ENCODE results near the gene CEMP1.
"Not testable (repeated sequence)": the region's sequence is repeated elsewhere in the genome, so short reads cannot be mapped to it uniquely, and the experiment has no call there.

GRCh38 chr16:2543771-2544170 is 12.6 kb upstream of the CEMP1 start:
- TF ChIP-seq, protein P1, sequence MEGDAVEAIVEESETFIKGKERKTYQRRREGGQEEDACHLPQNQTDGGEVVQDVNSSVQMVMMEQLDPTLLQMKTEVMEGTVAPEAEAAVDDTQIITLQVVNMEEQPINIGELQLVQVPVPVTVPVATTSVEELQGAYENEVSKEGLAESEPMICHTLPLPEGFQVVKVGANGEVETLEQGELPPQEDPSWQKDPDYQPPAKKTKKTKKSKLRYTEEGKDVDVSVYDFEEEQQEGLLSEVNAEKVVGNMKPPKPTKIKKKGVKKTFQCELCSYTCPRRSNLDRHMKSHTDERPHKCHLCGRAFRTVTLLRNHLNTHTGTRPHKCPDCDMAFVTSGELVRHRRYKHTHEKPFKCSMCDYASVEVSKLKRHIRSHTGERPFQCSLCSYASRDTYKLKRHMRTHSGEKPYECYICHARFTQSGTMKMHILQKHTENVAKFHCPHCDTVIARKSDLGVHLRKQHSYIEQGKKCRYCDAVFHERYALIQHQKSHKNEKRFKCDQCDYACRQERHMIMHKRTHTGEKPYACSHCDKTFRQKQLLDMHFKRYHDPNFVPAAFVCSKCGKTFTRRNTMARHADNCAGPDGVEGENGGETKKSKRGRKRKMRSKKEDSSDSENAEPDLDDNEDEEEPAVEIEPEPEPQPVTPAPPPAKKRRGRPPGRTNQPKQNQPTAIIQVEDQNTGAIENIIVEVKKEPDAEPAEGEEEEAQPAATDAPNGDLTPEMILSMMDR (IDR thresholded peaks at IDR 0.05) = not testable (repeated sequence)
- not testable (repeated sequence) for TF ChIP-seq POLR2AphosphoS5, POLR2A (IDR thresholded peaks at IDR 0.05)

Data from suprapubic skin (tissue), 4 donors.